SHP77 treated with DMSO at 0.1 percent for 48 hours (cell line): ENCODE data around the gene SNRPF.

Experiments used
- DNase-seq: peaks from one replicate; lab custom pipeline; 2025; lab: John Stamatoyannopoulos, UW

SNRPF gene

DNA sequence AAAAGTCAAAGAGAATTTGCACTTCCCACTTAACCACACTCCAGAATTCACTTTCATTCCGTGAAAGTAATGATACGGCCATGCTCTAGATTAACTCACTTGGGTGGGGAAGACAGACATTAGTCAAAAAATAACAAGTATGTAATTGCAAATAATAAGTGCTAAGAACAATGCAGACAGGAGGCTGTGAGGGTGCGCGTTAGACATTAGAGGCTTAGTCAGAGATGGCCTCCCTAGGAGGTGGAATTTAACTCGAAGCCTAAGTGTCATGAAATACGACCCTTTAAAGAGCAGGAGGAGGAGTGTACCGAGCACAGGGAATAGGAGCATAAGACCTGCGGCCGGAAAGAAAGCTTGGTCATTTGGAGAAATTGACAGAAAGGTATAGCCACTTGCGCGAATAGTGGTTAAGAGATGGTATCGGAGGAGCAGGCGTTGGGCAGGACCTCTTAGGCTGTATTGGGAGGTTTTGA lies 628 bp downstream of the SNRPF start:
- DNase-seq: no peak

DNA sequence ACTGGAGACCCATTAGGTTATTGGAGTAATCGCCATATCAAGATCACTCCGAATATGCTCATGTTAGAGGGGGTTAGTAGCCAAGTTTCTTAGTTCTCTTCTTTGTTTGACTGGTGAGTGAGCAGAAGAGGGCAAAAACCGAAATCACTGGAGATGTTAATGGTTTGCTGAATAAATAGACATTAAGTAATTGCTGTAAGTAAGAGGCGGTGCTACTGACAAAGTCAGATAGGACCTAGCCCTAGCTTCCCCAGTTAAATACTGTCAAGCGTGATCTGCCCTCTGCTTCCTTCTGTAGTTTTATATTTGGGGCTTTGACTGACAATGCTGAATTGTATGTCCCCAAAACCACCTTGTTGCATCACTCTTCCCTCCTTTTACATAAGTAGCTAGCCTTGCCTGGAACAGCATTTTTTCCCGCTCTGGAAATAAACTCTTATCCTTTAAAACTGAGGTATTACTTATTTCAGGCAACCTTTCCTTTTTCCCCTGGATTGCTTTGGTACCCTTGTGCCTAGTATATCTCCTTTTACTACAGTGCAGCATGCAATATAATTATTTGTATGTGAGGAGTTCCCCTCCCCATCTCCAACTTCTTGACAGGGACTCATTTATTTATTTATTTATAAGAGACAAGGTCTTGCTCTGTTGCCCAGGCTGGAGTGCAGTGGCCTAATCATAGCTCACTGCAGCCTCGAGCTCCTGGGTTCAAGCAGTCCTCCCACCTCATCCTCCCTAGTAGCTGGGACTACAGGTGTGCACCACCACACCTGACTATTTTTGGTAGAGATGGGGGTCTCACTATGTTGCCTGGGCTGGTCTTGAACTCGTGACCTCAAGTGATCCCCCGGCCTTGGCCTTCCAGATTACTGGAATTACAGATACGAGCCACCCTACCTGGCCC lies 1.4 kb downstream of the SNRPF start:
- DNase-seq: no peak

GRCh38 chr12:95862038-95862437 lies 3.3 kb downstream of the SNRPF start:
- DNase-seq: no peak

DNA sequence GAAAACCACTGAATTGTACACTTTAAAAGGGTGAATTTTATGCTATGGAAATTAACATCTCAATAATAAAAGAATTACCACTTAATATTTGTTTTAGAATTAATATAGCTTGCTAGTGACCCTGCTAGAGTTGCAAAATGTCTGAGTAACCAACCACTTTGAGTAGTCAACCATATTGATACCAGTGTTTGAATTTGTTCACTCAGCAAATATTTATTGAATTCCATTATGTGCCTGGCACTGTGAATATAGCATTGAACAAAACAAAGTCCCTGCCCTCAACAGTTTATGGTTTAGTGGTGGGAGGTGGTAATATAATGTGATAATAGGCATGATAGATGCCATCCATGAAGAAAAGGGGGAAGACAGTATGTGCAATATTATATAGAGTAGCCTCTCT lies 4.6 kb downstream of the SNRPF start:
- no peak for DNase-seq

DNA sequence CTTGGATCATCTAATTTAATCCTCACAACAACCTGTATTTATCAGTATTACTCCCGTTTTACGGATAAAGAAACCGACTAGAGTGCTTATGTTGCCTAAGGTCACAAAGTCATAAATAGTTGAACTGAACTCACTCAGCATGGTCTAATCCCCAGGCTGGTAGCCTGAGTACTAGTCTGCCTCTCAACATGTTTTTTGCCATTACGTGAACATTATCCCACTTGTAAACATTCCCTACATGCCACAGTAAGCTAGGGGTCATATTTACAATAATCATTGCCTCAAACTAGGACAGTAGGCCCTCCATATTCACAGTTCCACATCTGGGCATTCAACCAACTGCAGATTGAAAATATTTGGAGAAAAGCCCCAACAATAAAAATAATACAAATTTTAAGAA lies 12.1 kb downstream of the SNRPF start:
- no peak for DNase-seq

DNA sequence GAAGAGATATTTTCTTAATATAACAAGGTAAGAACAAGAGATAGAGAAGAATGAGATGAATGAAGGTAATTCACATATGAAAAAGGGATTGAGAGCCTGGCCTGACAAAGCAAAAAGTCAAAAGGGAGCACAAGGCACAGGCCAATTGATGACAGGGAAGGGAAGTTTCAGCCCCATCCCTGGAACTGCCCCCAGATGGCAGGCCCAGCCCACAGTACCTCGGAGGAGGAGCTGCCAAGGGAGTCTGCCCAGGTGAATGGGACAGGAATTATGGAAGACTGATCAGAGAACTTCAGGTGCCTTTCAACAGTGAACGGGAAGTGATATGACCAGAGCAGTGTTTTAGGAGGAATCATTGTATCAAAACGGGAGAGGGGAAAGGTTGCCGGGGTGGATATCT lies 15.7 kb downstream of the SNRPF start:
- DNase-seq: no peak

GRCh38 chr12:95877622-95878021 lies 18.9 kb downstream of the SNRPF start:
- no peak for DNase-seq

GRCh38 chr12:95880895-95881294 lies 22.1 kb downstream of the SNRPF start:
- no peak for DNase-seq

GRCh38 chr12:95881331-95881955 lies 22.7 kb downstream of the SNRPF start:
- no peak for DNase-seq

DNA sequence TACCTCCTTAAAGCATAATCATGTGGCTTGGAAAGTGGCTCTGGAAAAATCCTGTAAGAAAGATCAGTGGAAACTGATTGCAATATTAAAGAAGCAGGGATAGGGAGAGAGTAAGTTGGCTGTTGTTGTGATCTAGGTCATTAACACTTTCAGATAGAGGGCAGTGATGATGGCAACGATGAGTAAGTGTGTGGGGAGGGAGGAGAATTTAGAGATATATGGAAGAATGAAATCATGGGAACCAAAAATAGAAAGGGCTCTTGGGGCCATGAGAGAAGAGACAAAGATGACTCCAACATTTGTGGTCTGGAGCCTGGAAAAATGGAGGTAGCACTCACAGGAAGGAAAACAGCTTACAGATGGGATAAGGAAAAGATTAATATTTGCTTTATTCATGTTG lies 23.3 kb downstream of the SNRPF start:
- no peak for DNase-seq

GRCh38 chr12:95882873-95883272 lies 24.1 kb downstream of the SNRPF start:
- DNase-seq: no peak

GRCh38 chr12:95884998-95885397 lies 26.2 kb downstream of the SNRPF start:
- DNase-seq: no peak

DNA sequence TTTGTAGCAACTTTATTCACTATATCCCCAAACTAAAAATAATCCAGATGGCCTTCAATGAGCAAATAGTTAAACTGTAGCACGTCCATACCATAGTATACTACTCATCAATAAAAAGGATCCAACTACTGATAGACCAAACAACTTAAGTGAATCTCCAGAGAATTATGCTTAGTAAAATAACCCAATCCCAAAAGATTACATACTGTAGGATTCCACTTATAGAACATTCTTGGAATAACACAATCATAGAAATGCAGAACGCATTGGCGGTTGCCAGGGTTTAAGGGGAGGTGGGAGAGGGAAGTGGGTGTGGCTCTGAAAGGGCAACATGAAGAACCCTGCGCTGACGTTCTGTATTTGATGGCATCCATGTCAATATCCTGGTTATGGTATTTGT lies 28.6 kb downstream of the SNRPF start:
- no peak for DNase-seq

DNA sequence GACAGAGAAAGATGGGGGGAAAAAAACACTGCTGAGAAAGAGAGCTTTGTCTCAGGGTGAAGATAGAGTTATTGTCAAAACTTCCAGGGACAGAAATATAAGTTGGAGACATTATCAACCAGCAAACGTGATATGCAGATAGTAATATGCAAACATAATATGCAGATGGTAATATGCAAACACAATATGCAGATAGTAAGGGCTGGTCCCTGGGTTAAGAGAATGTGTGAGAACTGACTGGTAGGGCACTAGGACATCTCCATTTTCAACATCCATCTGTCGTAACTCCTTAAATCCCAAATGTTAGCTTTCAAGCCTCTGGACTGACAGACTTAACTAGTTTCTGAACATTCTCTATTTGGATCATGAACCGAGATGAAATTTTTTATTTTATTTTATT lies 32.2 kb downstream of the SNRPF start:
- DNase-seq: no peak

DNA sequence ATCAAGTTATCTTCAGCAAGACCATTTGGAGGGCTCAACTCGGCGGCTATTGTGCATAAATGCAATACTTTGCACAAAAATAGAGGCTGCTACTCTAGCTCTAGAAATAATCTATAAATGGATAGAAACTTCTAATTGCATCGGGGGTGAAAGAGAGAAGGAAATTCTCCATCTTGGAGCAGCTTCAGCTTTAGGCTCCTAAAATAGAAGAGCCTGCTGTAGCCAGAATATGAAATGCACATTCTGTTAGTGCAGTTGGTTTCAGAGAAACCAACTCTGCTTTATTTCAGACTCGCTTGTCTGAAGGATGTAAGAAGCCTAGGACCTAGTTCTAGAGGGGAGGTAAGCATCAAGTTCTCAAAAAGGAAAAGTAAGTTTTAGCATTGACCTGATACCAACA lies 38.1 kb downstream of the SNRPF start:
- no peak for DNase-seq

DNA sequence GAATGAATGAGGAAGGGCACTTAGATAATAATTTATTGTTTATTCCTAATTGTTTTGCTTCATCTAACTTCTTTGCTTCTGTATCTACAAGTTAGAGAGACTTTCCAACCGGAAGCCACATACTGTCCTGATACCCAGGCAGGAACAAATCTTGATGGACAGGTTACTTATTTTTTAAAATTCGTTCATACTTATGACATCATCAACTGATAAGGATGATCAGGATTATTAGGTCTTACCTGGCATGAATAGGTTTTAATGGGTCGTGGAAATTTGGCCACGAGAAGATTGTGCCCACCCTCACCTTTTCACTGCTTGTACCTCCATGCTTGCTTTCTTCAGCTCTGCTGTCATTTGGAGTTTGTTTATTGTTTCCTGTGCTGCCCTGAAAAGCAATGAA lies 39.3 kb downstream of the SNRPF start:
- no peak for DNase-seq

DNA sequence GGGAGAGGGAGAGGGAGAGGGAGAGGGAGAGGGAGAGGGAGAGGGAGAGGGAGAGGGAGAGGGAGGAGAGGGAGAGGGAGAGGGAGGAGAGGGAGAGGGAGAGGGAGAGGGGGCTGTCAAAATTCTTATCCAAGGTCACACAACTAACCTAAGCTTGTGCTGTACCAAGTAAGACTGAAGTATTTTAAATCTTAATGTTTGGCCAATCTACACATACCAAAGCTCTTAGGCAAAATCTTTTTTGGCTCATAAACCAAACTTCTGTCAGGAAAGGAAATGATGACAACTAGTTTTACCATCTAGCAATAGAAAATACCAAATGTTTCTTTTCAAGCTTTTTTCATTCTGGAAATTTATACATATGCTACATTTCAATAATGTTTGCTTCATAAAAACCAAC lies 49.8 kb downstream of the SNRPF start:
- no peak for DNase-seq

DNA sequence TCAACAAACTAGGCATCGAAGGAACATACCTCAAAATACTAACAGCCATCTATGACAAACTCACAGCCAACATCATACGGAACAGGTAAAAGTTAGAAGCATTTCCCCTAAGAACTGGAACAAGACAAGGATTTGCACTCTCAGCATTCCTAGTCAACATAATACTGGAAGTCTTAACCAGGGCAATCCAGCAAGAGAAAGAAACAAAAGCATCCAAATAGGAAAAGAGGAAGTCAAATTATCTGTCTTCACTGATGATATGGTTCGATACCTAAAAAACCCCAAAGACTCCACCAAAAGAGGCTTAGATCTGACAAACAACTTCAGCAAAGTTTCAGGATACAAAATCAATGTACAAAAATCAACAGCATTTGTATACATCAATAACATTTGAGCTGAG lies 51.1 kb downstream of the SNRPF start:
- no peak for DNase-seq
